Retina (tissue), 1 donor: ENCODE measurements around the gene TEC.
"Not testable (repeated sequence)": the region's sequence is repeated elsewhere in the genome, so short reads cannot be mapped to it uniquely, and the experiment has no call there.

ENCODE experiments used
- DNase-seq: peaks from one replicate; pipeline ENCODE4 v3.0.0-alpha.2; 2016

Gene TEC

DNA sequence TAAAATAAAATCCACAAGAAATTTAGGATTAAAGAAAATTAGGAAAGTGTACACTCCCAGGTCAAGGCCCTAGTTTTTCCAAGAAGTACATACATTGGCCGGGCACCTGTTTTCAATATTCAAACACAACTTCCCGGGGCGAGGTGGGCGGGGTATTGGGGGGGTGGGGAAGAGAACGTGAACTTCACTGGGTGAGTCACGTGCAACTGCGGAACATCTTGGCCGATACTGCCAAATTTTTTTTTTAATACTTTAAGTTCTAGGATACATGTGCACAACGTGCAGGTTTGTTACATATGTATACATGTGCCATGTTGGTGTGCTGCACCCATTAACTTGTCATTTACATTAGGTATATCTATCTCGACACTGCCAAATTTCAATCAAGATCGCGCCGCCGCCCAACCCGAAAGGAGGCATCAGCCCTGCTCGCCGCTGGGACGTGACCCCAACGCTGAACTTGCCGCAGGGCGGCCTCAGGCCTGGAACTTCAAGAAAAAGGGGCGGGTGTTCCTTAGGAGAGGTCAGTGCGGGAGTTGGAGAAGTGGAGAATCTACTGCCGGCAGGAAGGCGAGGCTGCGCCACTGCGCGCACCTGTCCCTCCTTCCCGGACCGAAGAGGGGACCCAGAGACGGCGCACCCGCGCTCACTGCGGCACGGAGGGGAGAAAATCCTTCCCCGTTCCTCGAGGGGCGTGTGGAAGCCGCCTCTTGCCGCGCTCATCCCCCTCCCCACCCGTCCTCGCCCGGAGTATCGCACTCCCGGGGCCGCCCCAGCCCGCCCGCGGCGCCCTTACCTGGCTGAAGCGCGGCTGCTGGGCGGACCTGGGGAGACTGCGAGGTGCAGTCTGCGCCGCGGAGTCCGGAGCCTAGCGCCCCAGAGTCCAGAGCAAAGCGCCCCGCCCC, at the start of gene TEC:
TEC (minus strand) TSS at position 883 of the 905 bp plus-strand sequence. CDS start 41,224 bp downstream, outside the sequence.
- peak; percentile 76 for DNase-seq

DNA sequence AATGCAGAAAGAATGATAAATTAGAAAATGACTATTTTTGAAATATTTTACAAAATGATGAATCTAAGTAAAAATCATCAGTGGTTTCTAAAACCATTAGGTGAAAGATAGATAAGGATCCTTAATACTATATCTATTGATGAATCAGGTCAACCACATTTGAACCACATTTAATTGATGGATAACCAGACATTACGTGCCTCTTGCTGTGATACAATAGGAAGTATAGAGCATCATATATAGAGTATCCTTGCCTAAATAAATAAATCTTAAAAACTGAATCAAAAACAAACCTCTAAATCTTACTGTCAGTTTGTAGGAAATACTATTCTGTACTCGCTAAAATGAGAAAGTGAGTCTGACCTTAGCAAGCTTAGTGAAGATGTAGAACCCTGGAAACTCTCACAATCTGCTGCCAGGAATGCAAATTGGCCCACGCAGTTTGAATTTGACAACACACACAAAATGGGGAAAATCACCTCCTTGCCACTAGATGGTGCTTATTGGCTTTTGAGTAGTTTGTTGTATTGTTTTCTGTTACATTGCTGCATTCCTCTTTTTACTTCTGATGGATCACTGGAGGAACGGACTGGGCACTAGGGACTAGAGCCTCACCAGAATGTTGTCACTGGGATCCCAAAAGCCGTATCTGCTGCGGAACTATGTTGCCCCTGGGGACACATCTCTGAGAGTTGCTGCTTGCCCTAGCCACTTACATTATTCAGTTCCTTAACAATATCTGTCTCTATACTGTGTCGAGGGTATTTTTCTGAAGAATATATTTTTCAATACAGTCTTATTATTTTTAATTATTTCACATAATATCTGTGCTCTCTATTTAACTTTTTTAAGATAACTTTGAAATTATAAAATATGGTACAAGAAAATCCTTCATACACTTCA, 46.3 kb upstream of the TEC start:
- peak; percentile 38 for DNase-seq

DNA sequence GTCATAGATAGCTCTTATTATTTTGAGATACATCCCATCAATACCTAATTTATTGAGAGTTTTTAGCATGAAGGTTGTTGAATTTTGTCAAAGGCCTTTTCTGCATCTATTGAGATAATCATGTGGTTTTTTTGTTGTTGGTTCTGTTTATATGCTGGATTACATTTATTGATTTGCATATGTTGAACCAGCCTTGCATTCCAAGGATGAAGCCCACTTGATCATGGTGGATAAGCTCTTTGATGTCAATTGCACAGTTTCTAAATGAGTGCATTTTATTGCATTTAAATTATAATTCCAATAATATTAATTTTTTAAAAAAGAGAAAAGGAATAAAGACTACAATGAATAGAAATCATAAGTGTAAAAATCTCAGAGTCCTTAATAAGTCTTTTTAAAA, 45.1 kb upstream of the TEC start:
- not testable (repeated sequence) for DNase-seq

DNA sequence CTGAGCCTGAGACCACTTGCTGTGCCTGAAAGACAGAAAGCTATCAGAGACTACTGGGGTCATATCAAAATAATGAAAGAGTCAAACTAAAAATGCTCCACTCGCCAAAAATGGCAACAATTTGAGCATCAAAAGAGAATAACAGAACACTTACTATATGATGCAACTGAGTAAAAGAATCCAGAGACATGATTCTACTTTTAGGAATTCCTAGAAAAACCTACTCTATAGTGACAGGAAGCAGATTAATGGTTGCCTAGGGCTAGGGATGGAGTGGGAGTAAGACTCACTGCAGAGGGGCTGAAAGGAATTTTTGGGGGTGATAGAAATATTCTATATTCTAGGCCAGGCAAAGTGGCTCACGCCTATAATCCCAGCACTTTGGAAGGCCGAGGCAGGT, 42.3 kb upstream of the TEC start:
- no peak for DNase-seq

DNA sequence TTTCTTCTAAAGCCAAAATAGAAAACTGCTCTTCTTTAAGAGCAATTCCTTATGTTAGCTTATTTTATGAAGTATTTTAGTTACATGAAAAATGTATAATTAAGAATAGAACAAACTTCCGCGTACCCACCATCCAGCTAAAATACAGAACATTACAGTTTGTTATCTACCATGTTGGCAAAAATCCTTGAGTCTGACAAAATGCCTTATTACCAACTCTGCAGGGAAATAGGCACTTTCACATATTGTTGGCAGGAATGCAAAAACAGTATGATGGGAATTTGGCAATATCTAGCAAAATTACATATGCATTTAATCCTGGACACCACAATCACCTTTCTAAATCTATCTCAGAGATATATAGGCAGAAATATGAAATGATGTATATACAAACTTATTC, 39.3 kb upstream of the TEC start:
- no peak for DNase-seq

DNA sequence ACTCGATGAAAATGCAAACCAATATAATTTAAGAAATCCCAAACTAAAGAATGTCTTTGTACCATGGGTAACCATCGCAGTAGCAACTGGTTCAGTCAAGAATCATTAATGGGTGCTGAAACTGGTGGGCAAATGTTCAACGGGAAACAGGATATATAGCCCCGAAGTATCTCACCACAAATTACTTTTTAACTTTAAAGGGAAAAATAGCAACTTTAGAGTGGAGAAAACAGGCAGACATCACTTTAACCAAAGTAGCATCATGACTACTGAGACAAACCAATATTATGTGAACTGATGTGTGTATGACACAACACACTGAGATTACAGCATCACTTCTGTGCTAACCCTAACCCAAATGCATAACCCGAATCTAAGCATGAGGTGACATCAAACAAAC, 37.9 kb upstream of the TEC start:
- no peak for DNase-seq

DNA sequence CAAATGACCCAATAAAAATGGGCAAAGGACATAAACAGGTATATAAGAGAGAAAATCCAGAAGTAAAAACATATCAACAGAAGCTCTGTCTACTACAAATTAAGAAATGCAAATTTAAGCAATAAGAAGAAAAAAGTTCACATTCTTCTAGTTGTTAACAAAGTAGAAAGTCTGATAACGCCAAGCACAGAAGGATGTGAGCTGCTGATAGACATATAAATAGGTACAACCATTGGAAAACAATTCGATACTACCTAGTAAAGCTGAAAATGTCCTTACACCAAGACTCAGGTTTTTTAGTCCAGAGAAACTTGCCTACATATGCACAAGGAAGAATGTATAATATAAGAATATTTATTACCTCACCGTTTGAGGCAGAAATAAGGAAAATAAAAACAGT, 35.9 kb upstream of the TEC start:
- no peak for DNase-seq

DNA sequence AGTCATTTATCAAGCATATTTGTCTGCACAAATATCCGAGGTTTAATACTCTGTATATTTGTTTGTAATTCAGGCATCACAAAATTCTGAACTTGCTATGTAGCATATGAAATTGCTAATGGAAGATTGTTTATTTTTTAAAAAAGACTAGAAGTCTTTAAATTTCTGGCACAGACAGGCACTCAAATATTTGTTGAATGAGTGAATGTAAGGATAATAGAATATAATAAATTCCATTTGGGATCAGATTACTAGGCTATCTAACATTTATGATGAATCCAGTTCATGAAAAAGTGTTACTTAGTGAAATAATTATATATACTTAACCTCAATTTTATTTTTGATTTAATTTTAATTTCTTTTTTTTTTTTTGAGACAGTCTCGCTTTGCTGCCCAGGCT, 30.4 kb upstream of the TEC start:
- DNase-seq = no peak

DNA sequence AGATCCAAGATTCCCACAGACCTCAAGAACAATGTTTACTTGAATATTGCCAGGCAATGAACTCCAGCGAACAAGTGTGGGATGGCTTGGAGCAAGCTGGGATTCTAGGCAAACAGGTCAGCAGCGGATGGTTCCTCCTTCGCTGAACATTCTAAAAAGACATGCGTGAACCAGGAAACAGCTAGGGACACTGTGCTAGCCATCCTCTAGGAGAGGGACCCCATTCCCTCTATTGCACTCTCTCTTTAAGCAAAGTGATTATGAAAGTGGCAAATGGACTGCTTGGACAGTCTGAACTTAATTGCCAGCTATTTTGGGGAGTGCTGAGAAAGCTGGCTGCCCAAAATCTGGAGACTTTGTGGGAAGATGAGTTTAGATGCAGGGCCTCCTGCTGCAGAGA, 29.9 kb upstream of the TEC start:
- DNase-seq = no peak

DNA sequence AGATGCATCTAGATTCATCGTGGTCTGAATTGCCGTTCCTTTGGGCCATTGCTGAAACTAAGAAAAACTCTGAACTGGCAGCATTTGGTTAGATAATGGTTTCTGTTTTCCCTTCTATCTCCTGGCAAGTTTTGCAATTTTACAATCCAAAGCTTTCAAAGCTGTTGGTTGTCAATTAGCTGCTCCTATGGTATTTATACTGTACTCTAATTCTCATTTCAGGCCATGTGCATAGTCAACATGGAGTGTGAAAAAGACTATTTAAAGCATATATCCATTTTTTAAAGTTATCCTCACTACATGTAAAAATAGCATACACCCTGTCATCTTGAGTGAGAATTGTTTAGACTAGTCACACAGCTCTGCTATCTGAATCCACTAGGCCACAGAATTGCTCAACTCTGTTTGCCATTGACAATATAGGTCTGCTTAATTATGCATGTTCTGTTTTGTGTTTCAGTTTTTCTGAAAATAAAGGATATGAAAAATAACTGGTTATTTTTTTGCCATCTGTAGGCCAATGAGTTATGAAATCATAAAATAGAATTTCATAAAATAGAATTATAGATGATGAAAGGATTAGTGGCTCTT, 27.7 kb upstream of the TEC start:
- no peak for DNase-seq

DNA sequence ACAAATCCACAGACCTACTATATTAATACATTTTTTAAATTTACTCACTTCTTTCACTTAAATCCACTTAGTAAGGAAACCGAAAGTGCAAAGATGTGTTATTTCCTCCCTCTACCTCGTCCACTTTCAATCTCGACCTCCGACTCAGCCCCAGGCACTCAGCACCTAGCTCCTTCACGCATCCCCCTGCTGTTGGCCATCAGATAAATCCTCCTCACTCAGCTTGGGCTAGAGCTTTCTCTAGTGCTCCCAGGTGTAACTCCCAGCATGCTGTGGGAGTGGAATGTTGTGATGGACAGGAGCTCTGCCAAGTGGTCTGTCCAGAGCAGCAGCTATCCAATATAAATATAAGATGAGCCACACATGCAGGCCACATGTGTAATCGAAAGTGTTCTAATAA, 26.7 kb upstream of the TEC start:
- DNase-seq = no peak

DNA sequence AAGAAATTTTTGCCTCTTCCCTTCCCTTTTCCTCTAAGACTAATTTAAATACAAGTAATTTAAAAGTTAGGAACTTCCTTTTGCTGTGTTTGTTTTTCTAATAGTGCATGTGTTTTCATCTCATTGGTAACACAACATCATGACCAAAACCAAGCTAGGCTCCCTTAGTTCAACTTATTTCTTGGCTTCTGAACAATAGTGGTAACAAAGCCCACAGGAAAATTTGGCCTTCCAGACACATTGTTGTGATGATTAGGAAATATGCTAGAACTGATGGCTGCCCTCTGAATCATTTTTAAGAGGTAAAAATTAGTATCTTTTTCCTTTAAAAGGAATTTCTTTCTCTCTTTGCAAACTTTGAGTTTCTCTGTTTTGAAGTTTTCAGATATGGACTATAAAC, 25.5 kb upstream of the TEC start:
- no peak for DNase-seq

DNA sequence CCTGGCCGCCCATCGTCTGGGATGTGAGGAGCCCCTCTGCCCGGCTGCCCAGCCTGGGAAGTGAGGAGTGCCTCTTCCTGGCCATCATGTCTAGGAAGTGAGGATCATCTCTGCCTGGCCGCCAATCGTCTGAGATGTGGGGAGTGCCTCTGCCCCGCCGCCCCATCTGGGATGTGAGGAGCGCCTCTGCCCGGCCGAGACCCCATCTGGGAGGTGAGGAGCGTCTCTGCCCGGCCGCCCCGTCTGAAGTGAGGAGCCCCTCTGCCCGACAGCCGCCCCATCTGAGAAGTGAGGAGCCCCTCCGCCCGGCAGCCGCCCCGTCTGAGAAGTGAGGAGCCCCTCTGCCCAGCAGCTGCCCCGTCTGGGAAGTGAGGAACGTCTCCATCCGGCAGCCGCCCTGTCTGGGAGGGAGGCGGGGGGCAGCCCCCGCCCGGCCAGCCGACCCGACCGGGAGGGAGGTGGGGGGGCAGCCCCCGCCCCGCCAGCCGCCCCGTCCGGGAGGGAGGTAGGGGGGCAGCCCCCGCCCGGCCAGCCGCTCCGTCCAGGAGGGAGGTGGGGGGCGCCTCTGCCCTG, 22.7 kb upstream of the TEC start:
- DNase-seq = not testable (repeated sequence)

DNA sequence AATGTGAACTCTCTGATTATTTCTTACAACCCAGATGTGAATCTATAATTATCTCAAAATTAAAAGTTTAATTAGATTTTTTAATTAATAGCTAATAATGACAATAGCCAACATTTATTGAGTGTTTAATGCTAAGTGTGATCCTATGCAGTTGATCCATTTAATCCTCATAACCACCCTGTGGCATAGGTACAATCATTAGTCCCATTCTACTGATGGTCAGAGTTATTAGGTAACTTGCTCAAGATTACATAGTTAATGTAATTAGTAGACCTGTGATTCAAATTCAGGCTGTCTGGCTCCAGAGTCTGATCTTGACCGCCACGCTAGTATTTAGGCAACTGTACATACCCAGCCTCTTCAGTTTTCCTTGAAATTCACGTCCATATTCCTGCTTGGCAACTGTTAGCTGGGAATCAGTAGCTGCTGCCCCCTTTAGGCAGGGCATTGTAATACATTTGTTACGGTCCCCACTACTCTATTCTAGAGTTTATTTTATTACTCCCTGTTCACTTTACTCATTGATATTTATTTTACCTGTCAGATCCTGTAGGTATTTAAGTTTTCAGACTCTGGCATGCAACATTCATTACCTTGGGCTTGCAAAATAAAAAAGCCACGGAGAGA, 20.6 kb upstream of the TEC start:
- DNase-seq = no peak

DNA sequence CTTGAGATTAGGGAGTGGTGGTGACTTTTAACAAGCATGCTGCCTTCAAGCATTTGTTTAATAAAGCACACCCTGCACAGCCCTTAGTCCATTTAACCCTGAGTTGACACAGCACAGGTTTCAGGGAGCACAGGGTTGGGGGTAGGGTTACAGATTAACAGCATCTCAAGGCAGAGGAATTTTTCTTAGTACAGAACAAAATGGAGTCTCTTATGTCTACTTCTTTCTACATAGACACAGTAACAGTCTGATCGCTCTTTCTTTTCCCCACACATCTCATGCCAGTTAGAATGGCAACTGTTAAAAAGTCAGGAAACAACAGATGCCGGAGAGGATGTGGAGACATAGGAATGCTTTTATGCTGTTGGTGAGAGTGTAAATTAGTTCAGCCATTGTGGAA, 16.4 kb upstream of the TEC start:
- not testable (repeated sequence) for DNase-seq

DNA sequence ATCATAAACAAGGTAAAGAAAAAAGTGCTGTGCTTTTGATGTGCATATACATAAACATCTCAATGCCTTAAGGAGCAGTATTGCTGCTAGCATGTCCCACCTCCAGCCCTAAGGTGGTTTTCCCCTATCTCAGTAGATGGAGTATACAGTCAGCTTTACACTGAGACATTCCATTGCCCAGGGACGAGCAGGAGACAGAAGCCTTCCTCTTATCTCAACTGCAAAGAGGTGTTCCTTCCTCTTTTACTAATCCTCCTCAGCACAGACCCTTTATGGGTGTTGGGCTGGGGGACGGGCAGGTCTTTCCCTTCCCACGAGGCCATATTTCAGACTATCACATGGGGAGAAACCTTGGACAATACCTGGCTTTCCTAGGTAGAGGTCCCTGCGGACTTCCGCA, 16.0 kb upstream of the TEC start:
- DNase-seq = not testable (repeated sequence)

DNA sequence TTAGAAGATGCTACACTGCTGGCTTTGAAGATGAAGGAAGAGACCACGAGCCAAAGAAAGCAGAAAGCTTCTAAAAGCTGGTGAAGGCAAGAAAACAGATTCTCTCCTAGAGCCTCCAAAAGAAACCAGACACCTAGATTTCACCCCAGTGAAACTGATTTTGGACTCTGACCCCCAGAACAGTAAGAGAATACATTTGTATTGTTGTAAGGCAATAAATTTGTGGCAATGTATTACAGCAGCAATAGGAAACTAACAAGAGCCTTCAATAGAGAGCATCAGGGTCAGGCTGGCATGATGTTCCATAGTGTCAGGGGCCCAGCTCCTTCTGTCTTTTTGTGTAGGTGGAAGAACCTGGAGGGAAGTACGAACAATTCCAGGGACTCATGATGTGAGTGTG, 6.0 kb upstream of the TEC start:
- no peak for DNase-seq

DNA sequence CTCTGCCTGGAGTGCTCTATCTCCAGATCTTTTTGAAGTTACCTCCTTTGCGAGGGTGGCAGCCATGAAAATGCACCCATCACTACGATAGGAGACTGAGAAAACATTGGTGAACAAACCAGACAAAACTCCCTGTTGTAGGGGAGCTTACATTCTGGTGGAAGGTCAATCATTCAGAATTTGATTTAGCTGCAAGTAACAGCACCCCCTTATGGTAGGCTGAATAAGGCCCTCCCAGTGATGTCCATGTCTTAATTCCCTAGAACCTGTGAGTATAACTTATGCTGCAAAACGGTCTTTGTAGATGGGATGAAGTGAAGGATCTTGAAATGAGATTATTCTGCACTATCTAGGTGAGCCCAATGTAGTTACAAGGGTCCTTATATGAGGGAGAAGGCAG, 5.6 kb upstream of the TEC start:
- no peak for DNase-seq

DNA sequence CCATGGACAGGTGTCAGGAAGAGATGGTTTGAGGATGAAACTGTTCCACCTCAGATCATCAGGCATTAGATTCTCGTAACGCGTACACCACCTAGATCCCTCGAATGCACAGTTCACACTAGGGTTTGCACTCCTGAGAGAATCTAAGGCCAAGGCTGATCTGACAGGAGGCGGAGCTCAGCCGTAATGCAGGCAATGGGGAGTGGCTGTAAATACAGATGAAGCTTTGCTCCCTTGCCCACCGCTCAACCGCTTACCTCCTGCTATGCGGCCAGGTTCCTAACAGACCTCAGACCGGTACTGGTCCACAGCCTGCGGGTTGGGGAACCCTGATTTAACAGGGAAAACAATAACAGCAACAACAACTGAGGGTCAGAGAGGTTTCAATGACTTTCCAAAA, 2.0 kb upstream of the TEC start:
- no peak for DNase-seq

DNA sequence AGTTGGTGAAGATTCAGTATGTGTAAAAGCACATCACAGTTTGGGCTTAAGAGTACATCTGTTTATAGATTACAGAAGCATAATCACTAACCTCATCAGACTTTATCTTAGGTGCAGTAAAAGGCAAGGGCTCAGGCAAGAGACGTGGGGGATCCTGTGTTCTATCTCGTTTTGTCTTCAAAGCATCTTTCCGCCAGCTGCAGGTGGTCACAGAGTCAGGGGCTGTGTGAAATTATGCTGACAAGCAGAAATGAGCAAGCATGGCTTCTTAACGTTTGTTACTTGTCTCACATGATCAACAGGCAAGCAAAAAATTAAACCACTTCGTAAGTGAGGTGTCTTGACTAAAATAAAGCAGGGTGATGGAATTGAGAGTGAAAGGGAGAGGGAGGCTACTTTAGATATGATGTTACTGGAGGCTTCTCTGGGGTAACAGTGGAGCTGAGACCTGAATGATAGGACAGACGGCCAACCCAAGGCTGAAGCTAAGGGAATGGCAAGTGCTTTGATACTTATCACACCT, 1.4 kb upstream of the TEC start:
- DNase-seq = no peak

DNA sequence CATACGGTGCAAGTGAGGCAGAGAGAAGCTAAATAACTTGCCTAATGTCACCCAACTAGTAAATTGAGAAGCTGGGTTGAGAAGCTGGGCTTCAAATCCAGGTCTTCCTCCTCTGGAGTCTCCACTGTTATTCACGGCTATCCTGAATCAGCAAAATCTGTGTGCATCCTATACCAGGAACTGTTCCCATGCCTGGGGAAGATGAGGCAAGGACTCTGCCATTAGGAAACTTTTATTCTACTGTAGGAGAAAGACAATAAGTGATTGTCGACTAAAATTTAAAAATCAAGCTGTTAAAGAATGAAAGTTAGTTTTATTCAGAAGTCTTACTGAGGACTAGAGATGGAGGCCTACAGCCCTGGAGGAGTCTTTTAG, 872 bp upstream of the TEC start:
- no peak for DNase-seq

DNA sequence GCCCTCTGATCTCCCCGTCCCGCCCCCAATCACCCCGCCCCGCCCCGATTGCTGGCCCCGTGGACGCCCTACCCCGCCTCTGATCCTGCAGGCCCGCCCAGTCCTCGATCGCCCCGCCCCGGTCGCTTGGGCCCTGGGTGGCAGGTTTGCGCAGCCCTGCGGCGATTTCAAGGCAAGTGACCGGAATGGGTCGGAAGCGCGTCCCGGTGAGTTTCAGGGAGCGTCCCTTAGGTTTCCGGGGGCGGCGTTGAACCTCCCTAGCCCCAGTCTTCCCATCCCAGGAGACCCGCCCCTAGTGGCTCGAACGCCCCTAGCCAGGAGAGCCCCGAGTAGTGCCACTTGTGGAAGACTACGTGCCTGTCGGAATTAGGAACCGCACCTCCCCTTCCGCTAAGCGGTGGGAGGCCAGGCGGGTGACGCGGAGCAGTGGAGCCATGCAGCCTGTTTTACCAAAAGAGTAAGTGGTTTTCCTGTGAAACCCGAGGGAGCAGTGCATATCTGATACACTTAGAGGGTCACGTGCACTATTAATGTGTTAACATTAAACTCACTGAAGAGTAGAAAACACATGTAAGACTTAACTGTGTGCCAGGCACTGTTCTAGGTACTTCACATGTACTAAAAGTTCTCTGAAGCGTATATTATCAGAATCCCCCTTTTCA, 354 bp upstream of the TEC start:
- DNase-seq = peak; percentile 83
